Measurements from ENCODE around the gene TRIP11. TPM values are rescaled to one million over a fixed set of nuclear protein-coding genes. Genes with fewer than 3 reads are reported as not detected.

The TRIP11 gene
- 5.3 to 12.4 TPM (median 10.4 TPM) in 5 replicates for total RNA-seq (2022; extraction: Qiagen RNA extraction)

DNA sequence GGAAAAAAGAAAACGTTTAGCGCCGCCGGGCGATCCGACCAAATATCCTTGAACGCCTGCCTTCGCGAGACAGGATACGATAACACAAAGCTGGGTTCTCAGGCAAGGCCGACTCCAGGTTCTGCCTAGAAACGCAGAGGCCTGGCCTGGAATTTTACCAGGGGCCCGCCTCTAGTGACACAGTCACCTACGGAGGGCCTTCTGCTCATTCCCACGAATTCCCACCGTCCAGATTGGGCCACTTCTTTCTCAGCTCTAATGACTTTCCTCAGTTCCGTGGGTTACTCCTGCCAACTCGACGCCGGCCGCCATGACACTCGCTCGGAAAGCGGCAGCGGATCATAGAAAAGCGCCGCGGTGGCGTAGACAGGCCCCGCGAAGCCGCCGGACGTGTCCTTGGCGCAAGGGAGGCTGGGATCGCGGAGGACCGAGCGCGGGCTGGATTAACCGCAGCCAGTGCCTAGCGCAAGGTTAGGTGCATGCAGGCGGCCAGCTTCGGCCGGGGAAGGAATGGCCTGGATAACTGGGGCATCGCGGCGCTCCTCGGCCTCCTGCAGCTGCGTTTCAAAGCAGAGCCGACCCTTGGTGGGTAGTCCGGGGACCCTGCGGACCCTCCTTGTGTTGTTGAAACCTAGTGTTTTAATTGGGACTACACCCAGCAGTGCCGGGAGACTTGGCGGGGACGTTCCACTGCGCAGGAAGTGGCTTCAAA, at the start of gene TRIP11:
TRIP11 (minus strand) TSS at position 341 of the 712 bp plus-strand sequence. CDS start 374 bp downstream, outside the sequence.

DNA sequence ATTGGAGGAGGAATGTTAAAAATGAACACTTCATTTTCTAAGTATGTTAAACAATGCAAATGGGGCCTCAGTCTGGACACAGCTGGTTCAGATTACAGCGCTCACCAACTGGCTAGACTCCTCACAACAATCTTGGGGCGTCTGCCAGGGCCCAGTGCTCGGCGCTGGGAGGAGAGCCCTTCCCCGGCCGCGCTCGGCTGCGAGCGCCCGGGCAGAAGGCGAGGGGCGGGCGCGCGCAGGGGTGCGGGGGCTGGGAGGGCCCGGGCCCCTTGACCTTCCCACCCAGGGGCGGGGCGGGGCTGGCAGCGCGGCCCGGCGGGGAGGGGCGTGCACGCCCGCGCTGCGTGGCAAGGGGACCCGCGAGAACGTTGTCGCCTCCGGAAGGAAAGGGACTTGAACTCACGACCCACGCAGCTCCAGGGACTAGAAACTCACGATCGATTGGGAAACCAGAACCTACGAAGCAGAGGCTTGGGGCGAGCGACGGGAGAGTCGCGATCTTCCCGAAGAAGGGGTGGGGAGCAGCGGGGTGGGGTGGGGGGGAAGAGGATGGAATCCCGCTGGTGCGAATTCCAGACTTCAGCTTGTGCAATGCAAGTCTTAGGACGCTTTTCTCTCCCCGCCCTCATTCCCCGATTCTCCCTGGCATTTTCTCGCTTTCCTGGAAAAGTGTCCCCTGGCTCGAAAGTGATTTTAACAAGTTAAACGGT, 92.2 kb downstream of the TRIP11 start, which contains the start of gene FBLN5:
FBLN5 (minus strand) TSS at position 220 of the 710 bp plus-strand sequence. CDS start 465 bp downstream, outside the sequence.

Other genes with a start within 250 kb of the TRIP11 start
- 0.74 to 1.0 TPM (median 0.82 TPM) in 5 replicates for gene TC2N, start 172.5 kb downstream of the TRIP11 start, total RNA-seq (2022; extraction: Qiagen RNA extraction)
- gene FBLN5, start 92.4 kb downstream of the TRIP11 start, total RNA-seq (2022; extraction: Qiagen RNA extraction), result 4.7 to 6.1 TPM (median 5.2 TPM) in 5 replicates
- gene ATXN3, start 66.5 kb upstream of the TRIP11 start, total RNA-seq (2022; extraction: Qiagen RNA extraction), result 22.3 to 37.9 TPM (median 23.6 TPM) in 5 replicates
- gene NDUFB1, start 81.6 kb upstream of the TRIP11 start, total RNA-seq (2022; extraction: Qiagen RNA extraction), result 279 to 433 TPM (median 294 TPM) in 5 replicates
- gene CPSF2, start 81.9 kb upstream of the TRIP11 start, total RNA-seq (2022; extraction: Qiagen RNA extraction), result 37.0 to 50.0 TPM (median 46.4 TPM) in 5 replicates

Data from A549 treated with dexamethasone at 1 μM for 4 hours (cell line).